Naive thymus-derived CD8-positive, alpha-beta T cell (primary cell): ENCODE measurements around the gene FAM20C. TPM values are rescaled to one million over a fixed set of nuclear protein-coding genes. Genes with fewer than 3 reads are reported as not detected.

Experiments used
- ATAC-seq, 2 donors: fragments of 150-1000 bp; cut with Tn5 transposase in 1 of 2; sonication (Bioruptor Pico), chemical (Tn5 transposase) in 1 of 2; 1 replicate in 1 of 2; 2 replicates in 1 of 2; pipeline ENCODE4 v1.10.0; 2021; ENCODE audit warnings: mild to moderate bottlenecking in 2 of 2, moderate library complexity in 2 of 2
- POLR2A ChIA-PET: fragments of 350-600 bp; sonication (Branson Sonifier 250); formaldehyde crosslinking; loops from one replicate; lab custom pipeline; 2021; ENCODE audit warnings: antibody characterized with exemption; lab: Charles Lee
- DNase-seq, 10 donors: peaks; one replicate each; pipeline versions ENCODE4 v3.0.0 to v3.0.0-alpha.2; 2020 to 2022
- H3K27ac Mint-ChIP-seq, 10 donors: one replicate each; pipeline ENCODE4 v1.8.0; 2020 to 2022; ENCODE audit warnings: mild to moderate bottlenecking in 10 of 10, mixed read lengths in 10 of 10, moderate library complexity in 4 of 10, inconsistent platforms in 1 of 10
- H3K27me3 Mint-ChIP-seq, 5 donors: one replicate each; pipeline ENCODE4 v1.8.0; 2021 to 2022; ENCODE audit warnings: mixed read lengths in 5 of 5
- H3K36me3 Mint-ChIP-seq, 3 donors: one replicate each; pipeline ENCODE4 v1.8.0; 2020 to 2022; ENCODE audit warnings: mixed read lengths in 3 of 3, mild to moderate bottlenecking in 2 of 3, inconsistent platforms in 1 of 3
- H3K4me1 Mint-ChIP-seq, 4 donors: one replicate each; pipeline ENCODE4 v1.8.0; 2021 to 2022; ENCODE audit warnings: mixed read lengths in 4 of 4
- H3K4me3 Mint-ChIP-seq, 10 donors: one replicate each; pipeline ENCODE4 v1.8.0; 2020 to 2022; ENCODE audit warnings: mild to moderate bottlenecking in 10 of 10, mixed read lengths in 10 of 10, moderate library complexity in 6 of 10, inconsistent platforms in 1 of 10
- H3K9me3 Mint-ChIP-seq, 9 donors: one replicate each; pipeline ENCODE4 v1.8.0; 2020 to 2022; ENCODE audit warnings: mixed read lengths in 9 of 9, mild to moderate bottlenecking in 3 of 9, inconsistent platforms in 1 of 9, moderate library complexity in 1 of 9
- polyA plus RNA-seq, 3 donors: library from polyadenylated mRNA; unstranded; fragments of 300-500 nt; fragmentation: Illumina TruSeq; gene quantifications; one replicate each; pipeline ENCODE4 v1.2.3, GENCODE V29; 2021
- total RNA-seq, 8 experiments: library from RNA in 2 of 8; stranded (reverse) in 2 of 8; gene quantifications; one replicate each; pipeline ENCODE4 v1.2.3 and lab custom pipeline; 2021 to 2026

Gene FAM20C
- total and polyA plus RNA-seq, 5 experiments from 2014 or later: 0.60 to 0.66 TPM; not detected in 3

DNA sequence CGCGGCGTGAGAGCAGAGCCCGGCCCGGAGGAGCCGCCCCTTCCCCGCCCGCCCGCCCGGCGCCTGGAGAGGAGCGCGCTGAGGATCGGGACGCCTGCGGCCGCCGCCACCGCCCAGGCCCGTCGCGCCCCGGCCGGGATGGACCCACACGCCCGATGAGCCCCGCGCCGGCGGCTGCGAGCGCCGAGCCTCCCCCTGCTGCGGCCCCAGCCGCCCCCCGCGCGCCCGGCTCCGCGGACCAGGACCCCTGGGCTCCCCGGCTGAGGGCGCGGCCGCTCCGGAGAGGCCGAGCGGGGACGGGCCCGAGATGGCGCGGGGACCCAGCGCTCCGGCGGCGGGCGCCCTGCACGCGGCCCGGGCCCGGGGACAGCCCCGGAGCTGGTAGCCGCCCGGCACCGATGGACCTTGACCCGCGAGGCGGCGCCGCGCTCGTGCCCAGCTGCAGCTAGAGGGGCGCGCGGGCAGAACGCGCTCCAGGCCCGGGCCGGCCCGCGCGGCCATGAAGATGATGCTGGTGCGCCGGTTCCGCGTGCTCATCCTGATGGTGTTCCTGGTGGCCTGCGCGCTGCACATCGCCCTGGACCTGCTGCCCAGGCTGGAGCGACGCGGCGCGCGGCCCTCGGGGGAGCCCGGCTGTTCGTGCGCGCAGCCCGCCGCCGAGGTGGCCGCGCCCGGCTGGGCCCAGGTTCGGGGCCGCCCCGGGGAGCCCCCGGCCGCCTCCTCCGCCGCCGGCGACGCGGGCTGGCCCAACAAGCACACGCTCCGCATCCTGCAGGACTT is 520 bp downstream of the FAM20C start:
- POLR2A ChIA-PET: interaction anchor here (0.5 kb wide), 1 partner anchor 42 kb away, joined by 3 read pairs; no protein-coding TSS in a partner anchor
- Mint-ChIP-seq H3K9me3 (peaks cover 0 to 3% (median 0%) of the 10 kb centered on the region in 9 donors), H3K36me3 (no peaks in the 10 kb centered on the region), H3K27me3 (peaks cover 11 to 57% (median 25%) of the 10 kb centered on the region in 5 donors), H3K27ac (no peak overlapping the region), H3K4me1 (peaks cover 3 to 7% (median 5%) of the 10 kb centered on the region in 4 donors), H3K4me3 (peak overlapping the region in 2 of 10 donors; percentile 27 to 34)
- peak; percentile 9 to 21 for ATAC-seq
- no peak for DNase-seq

DNA sequence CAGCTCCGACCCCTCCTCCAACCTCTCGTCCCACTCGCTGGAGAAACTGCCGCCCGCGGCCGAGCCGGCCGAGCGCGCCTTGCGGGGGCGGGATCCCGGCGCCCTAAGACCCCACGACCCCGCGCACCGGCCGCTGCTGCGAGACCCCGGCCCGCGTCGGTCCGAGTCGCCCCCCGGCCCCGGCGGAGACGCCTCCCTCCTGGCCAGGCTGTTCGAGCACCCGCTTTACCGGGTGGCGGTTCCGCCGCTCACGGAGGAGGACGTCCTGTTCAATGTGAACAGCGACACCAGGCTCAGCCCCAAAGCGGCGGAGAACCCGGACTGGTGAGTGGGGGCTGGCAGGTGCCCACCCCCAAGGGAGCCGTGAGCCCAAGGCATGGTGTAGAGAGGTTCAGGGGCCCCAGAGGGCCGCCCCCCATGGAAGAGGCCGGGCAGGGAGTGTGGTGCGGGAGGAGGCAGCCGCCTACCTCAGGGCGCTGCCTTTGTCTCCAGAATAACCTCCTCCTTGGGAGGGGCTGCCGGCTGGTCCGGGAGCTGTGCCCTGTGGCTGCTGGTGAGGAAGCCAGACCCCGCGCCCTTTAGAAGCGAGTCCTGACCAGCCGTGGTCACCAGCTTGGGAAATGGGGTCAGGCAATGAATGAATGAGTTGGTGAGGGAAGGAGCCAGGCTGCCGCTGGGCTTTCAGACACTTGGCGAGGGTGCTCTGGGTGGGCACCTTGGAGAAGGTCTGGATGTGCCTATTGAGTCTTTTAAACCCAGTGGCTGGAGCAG is 1.3 kb downstream of the FAM20C start:
- DNase-seq (peak in 1 of 10 donors; percentile 11), ATAC-seq (no peak)
- Mint-ChIP-seq H3K27ac (no peak overlapping the region), H3K27me3 (peaks cover 11 to 59% (median 25%) of the 10 kb centered on the region in 5 donors), H3K9me3 (peaks cover 0 to 3% (median 0%) of the 10 kb centered on the region in 9 donors), H3K4me3 (peak overlapping the region in 9 of 10 donors; percentile 20 to 66 (median 43)), H3K36me3 (no peaks in the 10 kb centered on the region), H3K4me1 (peaks cover 3 to 7% (median 5%) of the 10 kb centered on the region in 4 donors)
- POLR2A ChIA-PET: no interaction called here

DNA sequence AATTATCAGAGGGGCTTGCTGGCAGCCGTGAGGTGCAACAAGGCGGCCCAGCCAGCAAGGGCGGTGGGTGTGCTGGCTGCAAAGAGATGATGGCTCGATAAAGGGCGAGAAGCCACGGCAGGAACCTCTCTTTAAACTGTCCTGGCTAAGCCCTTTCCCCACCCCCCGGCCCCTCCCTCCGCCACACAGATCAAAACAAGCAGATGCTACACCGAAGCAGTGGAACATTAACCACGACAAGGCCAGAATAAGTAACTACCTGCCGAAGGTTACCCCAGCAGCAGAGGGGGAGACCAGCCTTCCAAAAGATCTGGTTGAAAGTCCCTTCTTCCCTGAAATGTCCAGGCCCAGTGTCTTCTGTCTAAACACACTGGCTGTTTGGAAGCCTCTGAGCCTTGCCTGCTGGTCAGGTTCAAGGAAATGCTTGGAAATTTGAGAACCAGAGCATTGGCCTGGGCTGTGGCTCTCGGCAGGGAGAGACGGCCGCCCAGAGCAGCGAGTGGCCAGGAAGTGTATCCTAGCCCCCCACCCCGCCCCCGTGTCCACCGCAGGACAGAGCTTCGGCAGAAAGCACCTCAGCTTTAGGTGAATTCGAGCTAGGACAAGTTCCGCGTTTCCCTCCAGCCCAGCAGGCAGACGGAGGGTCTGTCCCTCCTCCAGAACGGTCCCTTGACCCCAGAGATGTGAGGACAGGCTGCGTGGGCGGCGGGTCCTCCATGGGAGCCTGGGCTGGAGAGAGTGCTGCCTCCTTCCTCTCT is 2.1 kb downstream of the FAM20C start:
- Mint-ChIP-seq H3K27ac (no peak overlapping the region), H3K36me3 (no peaks in the 10 kb centered on the region), H3K4me3 (peak overlapping the region in 9 of 10 donors; percentile 19 to 66 (median 50)), H3K4me1 (peaks cover 3 to 7% (median 5%) of the 10 kb centered on the region in 4 donors), H3K27me3 (peaks cover 10 to 53% (median 23%) of the 10 kb centered on the region in 5 donors), H3K9me3 (peaks cover 0 to 3% (median 0%) of the 10 kb centered on the region in 9 donors)
- DNase-seq: no peak
- POLR2A ChIA-PET: no interaction called here
- no peak for ATAC-seq

DNA sequence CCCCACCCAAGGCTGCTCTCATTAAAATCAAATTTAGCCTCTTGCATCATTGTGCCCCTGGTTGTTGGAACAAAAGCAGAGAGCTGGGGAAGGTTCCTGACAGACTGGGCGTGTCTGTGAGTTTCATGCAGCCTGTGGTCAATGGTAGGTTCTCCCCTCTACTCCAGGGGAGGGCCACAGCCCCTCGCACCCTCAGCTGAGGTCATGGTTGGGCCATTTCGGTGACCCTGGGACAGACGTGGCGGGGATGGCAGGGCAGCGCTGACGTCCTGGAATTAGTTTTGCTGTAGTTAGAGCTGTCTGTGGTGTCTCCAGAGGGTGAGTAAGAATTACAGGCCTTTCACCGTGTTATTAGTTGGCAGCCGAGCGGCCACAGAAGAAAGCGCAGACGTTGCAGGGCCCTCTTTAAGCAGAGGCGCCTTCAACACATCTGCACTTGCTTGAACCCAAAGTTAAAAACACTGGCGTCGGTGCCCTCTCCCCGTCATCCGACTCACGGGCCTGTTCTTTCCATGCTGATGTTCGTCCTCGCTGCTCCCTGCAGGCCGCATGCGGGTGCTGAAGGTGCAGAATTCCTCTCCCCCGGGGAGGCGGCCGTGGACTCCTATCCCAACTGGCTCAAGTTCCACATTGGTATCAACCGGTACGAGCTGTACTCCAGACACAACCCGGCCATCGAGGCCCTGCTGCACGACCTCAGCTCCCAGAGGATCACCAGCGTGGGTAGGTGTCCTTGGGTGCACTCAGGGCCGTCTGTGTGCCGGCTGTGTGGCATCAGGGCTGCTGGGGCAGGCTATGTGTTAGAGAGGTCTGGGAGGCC is 2.8 kb downstream of the FAM20C start:
- no peaks in the 10 kb centered on the region for H3K36me3 Mint-ChIP-seq
- POLR2A ChIA-PET: no interaction called here
- DNase-seq (no peak), ATAC-seq (no peak)
- peak overlapping the region in 8 of 10 donors; percentile 15 to 51 (median 24) for H3K4me3 Mint-ChIP-seq
- peaks cover 3 to 7% (median 5%) of the 10 kb centered on the region in 4 donors for H3K4me1 Mint-ChIP-seq
- no peak overlapping the region for H3K27ac Mint-ChIP-seq
- peaks cover 3 to 45% (median 16%) of the 10 kb centered on the region in 5 donors for H3K27me3 Mint-ChIP-seq
- peaks cover 0 to 3% (median 0%) of the 10 kb centered on the region in 9 donors for H3K9me3 Mint-ChIP-seq

DNA sequence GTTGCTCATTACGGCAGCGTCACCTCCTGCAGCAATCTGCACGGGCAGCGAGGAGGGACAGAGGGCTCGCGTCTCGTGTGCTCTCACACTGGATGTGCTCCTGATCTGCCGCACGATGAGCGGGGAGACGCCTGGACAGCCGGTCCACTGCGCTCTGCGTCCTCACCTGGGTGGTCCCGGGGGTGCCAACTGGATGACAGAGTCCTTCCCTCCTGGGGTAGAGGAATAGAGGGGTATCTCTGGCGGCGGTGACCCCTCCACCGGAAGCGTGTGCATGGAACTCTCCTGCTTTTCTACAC is 3.4 kb downstream of the FAM20C start:
- POLR2A ChIA-PET: no interaction called here
- Mint-ChIP-seq H3K36me3 (no peaks in the 10 kb centered on the region), H3K27me3 (peaks cover 2 to 39% (median 16%) of the 10 kb centered on the region in 5 donors), H3K4me3 (peak overlapping the region in 5 of 10 donors; percentile 22 to 38 (median 30)), H3K9me3 (peaks cover 0 to 3% (median 0%) of the 10 kb centered on the region in 9 donors), H3K4me1 (peaks cover 3 to 7% (median 5%) of the 10 kb centered on the region in 4 donors), H3K27ac (no peak overlapping the region)
- ATAC-seq: no peak
- no peak for DNase-seq

DNA sequence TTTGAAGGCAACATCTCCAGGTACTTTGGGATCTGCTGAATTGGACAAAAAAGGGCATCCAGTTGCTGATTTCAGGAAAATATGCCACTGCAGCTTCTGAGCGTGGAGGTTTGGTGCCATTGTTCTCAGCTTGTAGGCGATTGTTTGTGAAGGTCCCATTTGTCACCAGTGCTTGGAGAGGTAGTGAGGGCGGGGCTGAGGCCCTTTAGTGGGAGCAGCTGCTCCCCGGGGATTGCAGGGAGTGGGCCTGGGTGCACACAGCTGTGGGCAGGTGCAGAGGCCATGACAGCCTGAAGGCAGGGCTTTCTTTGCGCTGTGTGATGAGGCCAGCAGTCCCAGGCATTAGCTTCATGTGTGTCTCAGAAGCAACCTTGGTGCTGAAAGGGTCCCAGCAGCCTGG is 3.9 kb downstream of the FAM20C start:
- DNase-seq: no peak
- Mint-ChIP-seq H3K9me3 (peaks cover 0 to 3% (median 0%) of the 10 kb centered on the region in 9 donors), H3K36me3 (no peaks in the 10 kb centered on the region), H3K4me1 (peaks cover 3 to 7% (median 5%) of the 10 kb centered on the region in 4 donors), H3K27ac (no peak overlapping the region), H3K27me3 (peaks cover 2 to 35% (median 14%) of the 10 kb centered on the region in 5 donors), H3K4me3 (no peak overlapping the region)
- ATAC-seq: no peak
- POLR2A ChIA-PET: no interaction called here

DNA sequence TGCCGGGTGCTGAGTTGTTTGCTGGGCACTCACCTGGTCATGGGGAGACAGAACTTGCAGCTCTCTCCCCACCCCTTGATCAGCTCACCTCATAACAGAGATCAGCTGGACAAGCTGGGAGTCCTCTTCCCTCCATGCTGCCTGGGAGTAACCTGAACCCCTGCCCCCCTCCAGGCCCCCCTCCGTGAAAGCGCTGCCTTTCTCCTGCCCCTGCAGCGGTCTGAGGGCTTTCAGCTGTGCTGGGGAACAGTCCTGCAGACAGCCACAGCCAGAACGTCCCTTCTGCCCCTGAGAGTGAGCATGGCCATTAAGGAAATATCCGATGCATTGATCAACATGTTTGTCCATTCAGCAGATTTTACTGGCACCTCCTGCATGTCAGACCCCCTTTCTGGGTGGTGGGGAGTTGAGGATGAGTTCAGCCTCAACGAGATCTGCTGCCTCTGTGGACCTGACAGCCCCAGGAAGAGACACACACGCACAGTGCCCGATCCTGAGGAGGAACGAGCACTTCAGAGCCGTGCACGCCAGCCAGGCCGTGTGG is 4.5 kb downstream of the FAM20C start:
- H3K36me3 Mint-ChIP-seq: no peaks in the 10 kb centered on the region
- H3K4me3 Mint-ChIP-seq: no peak overlapping the region
- peaks cover 0 to 6% (median 3%) of the 10 kb centered on the region in 4 donors for H3K4me1 Mint-ChIP-seq
- DNase-seq (no peak), ATAC-seq (no peak)
- peaks cover 0 to 31% (median 14%) of the 10 kb centered on the region in 5 donors for H3K27me3 Mint-ChIP-seq
- POLR2A ChIA-PET: no interaction called here
- peaks cover 0 to 2% (median 0%) of the 10 kb centered on the region in 9 donors for H3K9me3 Mint-ChIP-seq
- H3K27ac Mint-ChIP-seq: no peak overlapping the region

DNA sequence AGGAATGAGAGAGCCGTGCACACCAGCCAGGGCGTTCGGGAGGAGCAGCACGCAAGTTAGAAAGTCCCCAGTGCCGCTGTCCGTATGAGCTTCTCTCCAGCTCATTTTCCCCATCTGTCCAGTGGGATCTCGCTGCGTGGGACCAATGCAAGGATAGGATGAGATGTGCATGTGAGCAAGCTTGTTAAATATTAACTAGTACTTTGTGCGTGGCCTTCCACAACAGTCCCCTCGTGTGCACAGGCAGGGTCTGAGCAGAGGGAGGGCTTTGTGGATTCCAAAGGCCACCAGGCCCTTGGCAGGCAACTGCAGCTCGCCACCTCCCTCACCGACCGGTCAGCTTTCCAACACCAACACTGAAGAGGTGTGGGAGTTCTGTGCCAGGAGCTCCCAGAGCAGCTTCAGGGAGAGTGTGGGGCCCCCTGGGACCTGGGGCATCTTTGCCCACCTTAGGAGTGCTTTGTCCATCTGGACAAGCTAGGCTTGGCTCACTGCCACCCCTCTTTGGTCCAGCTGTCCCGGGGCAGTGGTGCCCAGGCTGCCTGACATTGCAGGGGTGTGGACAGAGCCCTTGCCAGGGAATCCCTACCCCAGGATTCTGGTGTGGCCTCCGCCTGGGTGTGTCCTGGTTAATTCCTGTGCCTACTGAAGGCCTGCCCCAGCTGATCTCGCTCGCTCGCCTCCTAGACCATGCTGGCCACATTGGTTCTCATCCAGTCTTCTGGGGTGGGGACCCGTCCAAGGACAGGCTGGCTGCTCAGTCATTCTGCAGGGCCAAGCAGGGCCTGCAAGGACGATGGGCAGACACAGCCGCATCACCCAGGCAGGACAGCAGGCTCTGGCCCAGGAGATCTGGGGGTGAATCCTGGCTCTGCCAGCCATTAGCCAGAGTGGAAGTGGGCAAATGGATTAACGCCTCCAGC is 5.3 kb downstream of the FAM20C start:
- Mint-ChIP-seq H3K27me3 (peaks cover 0 to 31% (median 14%) of the 10 kb centered on the region in 5 donors), H3K4me3 (peak overlapping the region in 1 of 10 donors; percentile 20), H3K27ac (peak overlapping the region in 1 of 10 donors; percentile 6), H3K36me3 (no peaks in the 10 kb centered on the region), H3K9me3 (peaks cover 0 to 2% (median 0%) of the 10 kb centered on the region in 9 donors), H3K4me1 (peaks cover 0 to 6% (median 3%) of the 10 kb centered on the region in 4 donors)
- ATAC-seq: no peak
- no peak for DNase-seq
- POLR2A ChIA-PET: no interaction called here

DNA sequence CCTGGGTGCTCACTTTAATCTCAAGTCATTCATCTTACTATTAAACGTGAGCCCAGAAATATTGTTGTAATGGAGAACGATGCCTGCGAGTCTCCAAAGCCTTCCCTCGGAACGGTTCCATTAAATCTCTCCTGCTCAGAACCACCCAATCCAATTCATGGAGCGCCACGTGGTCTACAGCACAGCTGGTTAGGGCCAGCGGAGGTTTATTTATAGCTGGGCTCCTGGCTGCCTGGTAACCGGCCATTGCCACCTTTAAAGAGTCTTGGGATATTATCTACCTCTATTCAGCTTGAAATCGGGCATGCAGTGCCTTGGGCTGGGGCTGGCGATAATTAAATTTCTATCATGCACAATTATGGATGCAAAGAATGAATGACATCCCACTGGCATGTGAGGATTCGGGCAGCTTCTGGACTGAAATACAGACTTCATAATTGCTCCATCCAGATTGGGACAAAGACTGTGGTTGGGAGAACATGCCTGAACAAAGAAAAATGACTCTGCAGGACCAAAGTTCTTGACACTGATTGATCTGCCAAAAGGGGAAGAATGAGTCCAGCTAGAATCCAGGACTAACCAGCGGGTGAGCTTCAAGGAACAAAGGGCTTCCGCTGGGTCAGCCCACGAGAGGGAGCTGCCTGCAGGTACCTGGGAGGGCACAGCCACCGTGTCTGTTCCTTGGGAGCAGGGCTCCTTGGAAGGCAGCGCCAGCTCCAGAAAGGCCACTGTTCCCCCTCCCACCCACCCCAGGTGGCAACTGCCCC is 7.3 kb downstream of the FAM20C start:
- Mint-ChIP-seq H3K4me3 (no peak overlapping the region), H3K9me3 (peaks cover 0 to 2% (median 0%) of the 10 kb centered on the region in 9 donors), H3K36me3 (no peaks in the 10 kb centered on the region), H3K27me3 (peaks cover 0 to 20% (median 9%) of the 10 kb centered on the region in 5 donors), H3K4me1 (peaks cover 0 to 2% (median under 1%) of the 10 kb centered on the region in 4 donors), H3K27ac (no peak overlapping the region)
- POLR2A ChIA-PET: no interaction called here
- no peak for DNase-seq
- no peak for ATAC-seq

DNA sequence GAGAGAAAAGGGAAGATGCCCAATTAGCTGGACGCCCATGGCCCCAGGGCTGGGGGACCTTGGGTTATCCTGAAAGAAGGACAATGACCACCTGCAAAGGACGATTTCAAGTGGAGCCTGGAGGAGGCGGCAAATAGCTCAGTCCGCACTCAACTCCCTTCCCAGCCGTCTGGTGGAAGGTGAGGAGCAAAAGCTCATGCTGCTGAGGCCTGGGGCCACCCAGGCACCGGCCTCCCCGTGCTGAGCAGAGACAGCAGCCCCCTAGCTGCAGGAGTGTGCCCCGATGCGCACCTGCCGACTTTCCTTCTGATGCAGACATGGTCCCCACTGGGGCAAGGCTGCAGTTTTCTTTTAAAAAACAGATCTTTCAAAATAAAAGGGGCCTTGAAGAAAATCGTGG is 7.9 kb downstream of the FAM20C start:
- no peak overlapping the region for H3K4me3 Mint-ChIP-seq
- POLR2A ChIA-PET: no interaction called here
- DNase-seq (no peak), ATAC-seq (no peak)
- H3K36me3 Mint-ChIP-seq: no peaks in the 10 kb centered on the region
- H3K27me3 Mint-ChIP-seq: peaks cover 0 to 13% (median 9%) of the 10 kb centered on the region in 5 donors
- peaks cover 0 to 2% (median 0%) of the 10 kb centered on the region in 9 donors for H3K9me3 Mint-ChIP-seq
- H3K4me1 Mint-ChIP-seq: peaks cover 0 to 1% (median 0%) of the 10 kb centered on the region in 4 donors
- H3K27ac Mint-ChIP-seq: no peak overlapping the region
